ENCODE measurements around the gene IQCH.

DNA sequence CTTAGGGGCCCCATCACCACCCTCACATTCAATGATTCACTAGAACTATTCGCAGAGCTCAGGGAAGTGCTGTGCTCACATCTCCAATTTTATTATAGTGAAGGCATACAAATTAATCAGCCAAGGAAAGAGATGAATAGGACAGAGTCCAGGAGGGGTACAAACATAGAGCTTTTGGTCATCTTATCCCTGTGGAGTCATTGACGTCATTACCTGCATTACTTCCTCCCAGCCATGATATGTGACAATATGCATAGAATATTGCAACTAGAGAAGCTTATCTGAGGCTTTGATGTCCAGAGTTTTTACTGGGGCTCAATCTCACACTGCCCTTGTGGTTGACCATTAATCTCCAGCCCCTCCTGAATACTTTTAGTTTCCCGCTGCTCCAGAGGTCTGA, 1.5 kb downstream of the IQCH start:
- TF ChIP-seq, protein P1, sequence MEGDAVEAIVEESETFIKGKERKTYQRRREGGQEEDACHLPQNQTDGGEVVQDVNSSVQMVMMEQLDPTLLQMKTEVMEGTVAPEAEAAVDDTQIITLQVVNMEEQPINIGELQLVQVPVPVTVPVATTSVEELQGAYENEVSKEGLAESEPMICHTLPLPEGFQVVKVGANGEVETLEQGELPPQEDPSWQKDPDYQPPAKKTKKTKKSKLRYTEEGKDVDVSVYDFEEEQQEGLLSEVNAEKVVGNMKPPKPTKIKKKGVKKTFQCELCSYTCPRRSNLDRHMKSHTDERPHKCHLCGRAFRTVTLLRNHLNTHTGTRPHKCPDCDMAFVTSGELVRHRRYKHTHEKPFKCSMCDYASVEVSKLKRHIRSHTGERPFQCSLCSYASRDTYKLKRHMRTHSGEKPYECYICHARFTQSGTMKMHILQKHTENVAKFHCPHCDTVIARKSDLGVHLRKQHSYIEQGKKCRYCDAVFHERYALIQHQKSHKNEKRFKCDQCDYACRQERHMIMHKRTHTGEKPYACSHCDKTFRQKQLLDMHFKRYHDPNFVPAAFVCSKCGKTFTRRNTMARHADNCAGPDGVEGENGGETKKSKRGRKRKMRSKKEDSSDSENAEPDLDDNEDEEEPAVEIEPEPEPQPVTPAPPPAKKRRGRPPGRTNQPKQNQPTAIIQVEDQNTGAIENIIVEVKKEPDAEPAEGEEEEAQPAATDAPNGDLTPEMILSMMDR (IDR thresholded peaks at IDR 0.05): no peak
- TF ChIP-seq POLR2A (IDR thresholded peaks at IDR 0.05): no peak

All from body of pancreas (tissue), 4 donors.